Activated T-cell treated with anti-CD3 and anti-CD28 coated beads, Interleukin-2, amount 50 U/mL, for 24 hours (primary cell): Measurements from ENCODE around the gene LRRC40.

Experiments
- DNase-seq: peaks from one replicate; pipeline ENCODE4 v3.0.0-alpha.2; 2020
- H3K27ac Mint-ChIP-seq: 2 replicates; pipeline ENCODE4 v1.8.0; 2020; ENCODE audit warnings: mild to moderate bottlenecking, mixed read lengths
- H3K27me3 Mint-ChIP-seq: 2 replicates; pipeline ENCODE4 v1.8.0; 2020; ENCODE audit warnings: mixed read lengths
- H3K36me3 Mint-ChIP-seq: 2 replicates; pipeline ENCODE4 v1.8.0; 2020; ENCODE audit warnings: low read depth, mixed read lengths
- H3K4me1 Mint-ChIP-seq: 2 replicates; pipeline ENCODE4 v1.8.0; 2020; ENCODE audit warnings: low read depth, mixed read lengths
- H3K4me3 Mint-ChIP-seq: 2 replicates; pipeline ENCODE4 v1.8.0; 2020; ENCODE audit warnings: mild to moderate bottlenecking, moderate library complexity, mixed read lengths
- H3K9me3 Mint-ChIP-seq: 2 replicates; pipeline ENCODE4 v1.8.0; 2020; ENCODE audit warnings: mixed read lengths

The LRRC40 gene

DNA sequence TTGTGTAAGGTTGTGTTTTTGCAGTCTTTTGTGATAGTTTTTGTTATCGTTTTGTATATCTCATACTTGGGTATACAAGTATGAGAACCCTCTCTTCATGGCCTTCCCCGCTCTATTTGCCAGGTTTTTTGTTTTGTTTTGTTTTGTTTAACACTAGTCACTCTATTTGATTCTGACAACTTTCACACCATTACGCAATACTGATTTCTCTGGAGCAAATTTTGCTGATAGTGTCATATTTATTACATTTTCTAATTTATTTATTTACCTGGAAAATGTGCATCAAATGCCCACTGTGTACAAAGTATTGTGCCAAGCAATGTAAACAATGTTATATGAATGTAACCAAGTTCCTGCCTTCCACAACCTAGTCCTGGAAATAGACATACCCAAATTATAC lies 90.1 kb downstream of the LRRC40 start:
- H3K9me3 Mint-ChIP-seq, result no peaks in the 10 kb centered on the region
- peaks cover 20% of the 10 kb centered on the region for H3K27me3 Mint-ChIP-seq
- no peak overlapping the region for H3K27ac Mint-ChIP-seq
- no peak for DNase-seq
- no peaks in the 10 kb centered on the region for H3K4me1 Mint-ChIP-seq
- H3K36me3 Mint-ChIP-seq, result no peaks in the 10 kb centered on the region
- no peak overlapping the region for H3K4me3 Mint-ChIP-seq

DNA sequence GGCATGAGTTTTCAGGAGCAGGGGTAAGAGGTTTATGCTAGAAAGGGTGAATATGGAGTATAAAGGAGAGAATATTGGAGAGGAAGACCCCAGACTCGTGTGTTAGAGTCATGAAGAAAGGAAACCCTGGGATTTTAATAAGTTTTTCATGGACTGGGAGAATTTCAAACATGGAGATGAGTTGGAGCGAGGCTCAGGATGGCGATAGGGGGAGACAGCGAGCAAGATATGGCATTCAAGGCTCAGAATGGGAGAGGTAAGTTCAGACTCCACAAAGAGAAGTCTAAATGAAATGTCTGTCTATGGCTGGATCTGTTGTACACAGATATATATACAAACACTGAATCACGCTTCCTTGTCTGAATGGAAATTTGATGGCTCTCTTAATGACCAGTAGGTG lies 92.5 kb downstream of the LRRC40 start:
- DNase-seq, result no peak
- no peaks in the 10 kb centered on the region for H3K36me3 Mint-ChIP-seq
- no peaks in the 10 kb centered on the region for H3K4me1 Mint-ChIP-seq
- H3K4me3 Mint-ChIP-seq, result no peak overlapping the region
- no peak overlapping the region for H3K27ac Mint-ChIP-seq
- H3K9me3 Mint-ChIP-seq, result no peaks in the 10 kb centered on the region
- peaks cover 10% of the 10 kb centered on the region for H3K27me3 Mint-ChIP-seq

DNA sequence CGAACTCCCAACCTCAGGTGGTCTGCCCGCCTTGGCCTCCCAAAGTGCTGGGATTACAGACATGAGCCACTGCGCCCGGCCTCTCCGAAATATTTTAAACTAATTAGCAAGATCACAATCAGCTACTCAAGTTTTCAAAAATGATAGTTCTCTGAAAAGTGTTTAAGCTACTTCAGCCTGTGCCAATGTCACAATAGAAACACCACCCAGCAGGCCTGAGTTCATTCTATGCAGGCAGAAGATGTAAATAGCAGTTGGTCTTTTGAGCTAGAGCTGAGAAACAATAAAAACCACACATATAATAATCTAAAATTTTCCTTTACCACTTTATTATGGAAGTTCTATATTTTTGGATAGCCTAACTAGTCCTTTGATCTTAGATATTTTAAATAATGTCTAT lies 96.1 kb downstream of the LRRC40 start:
- no peak overlapping the region for H3K27ac Mint-ChIP-seq
- H3K4me3 Mint-ChIP-seq, result no peak overlapping the region
- no peaks in the 10 kb centered on the region for H3K36me3 Mint-ChIP-seq
- H3K9me3 Mint-ChIP-seq, result no peaks in the 10 kb centered on the region
- H3K4me1 Mint-ChIP-seq, result no peaks in the 10 kb centered on the region
- DNase-seq, result no peak
- H3K27me3 Mint-ChIP-seq, result peaks cover 10% of the 10 kb centered on the region

DNA sequence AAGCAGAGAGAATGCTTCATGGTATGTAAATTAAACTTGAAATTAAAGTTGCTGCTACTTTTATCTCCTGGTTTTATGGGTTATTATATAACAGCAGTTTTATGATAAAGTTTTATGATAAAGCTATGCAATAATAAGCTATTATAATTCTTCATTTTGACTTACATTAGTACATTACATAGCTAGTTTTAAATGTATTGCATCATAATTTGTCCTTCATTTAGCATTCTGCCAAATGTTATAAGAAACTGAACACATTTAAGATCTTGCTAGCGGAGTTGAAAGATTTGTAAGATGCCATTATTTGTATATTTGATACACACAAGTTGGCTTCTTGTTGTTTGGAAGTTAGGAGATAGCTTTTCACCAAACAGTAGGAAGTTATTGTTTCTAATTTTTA lies 101.6 kb downstream of the LRRC40 start:
- Mint-ChIP-seq H3K4me3 (no peak overlapping the region), H3K27ac (no peak overlapping the region), H3K27me3 (no peaks in the 10 kb centered on the region), H3K36me3 (no peaks in the 10 kb centered on the region), H3K9me3 (no peaks in the 10 kb centered on the region), H3K4me1 (no peaks in the 10 kb centered on the region)
- DNase-seq, result no peak

DNA sequence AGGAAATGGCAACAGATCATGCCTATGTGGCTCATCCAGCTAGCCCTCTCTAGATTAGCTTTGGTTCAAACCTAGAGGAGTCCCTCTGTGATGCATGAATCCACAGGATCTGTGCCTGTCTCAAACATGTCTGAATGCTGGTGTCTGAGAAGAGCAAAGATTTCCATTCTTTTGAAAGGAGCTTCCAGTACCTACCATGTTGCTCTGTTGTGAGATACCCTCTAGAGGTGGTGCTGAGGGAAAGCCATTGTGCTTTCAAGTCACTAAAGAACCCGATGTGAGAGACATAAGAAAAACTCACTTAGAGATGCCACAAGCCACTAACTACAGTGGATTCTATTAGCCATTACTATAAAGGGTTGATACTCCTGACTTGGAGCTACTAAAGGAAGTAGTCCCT lies 103.6 kb downstream of the LRRC40 start:
- no peak overlapping the region for H3K4me3 Mint-ChIP-seq

GRCh38 chr1:70101231-70101630 lies 104.1 kb downstream of the LRRC40 start:
- H3K4me1 Mint-ChIP-seq, result no peaks in the 10 kb centered on the region
- no peaks in the 10 kb centered on the region for H3K36me3 Mint-ChIP-seq
- H3K27me3 Mint-ChIP-seq, result peaks cover 3% of the 10 kb centered on the region
- no peak overlapping the region for H3K4me3 Mint-ChIP-seq
- no peak for DNase-seq
- H3K9me3 Mint-ChIP-seq, result no peaks in the 10 kb centered on the region
- no peak overlapping the region for H3K27ac Mint-ChIP-seq

More for the DNA sequence above, 103.6 kb downstream of the LRRC40 start:
- Mint-ChIP-seq H3K27ac (no peak overlapping the region), H3K9me3 (no peaks in the 10 kb centered on the region), H3K27me3 (peaks cover under 1% of the 10 kb centered on the region), H3K4me1 (no peaks in the 10 kb centered on the region), H3K36me3 (no peaks in the 10 kb centered on the region)
- DNase-seq, result no peak
